ENCODE data around the gene CCDC187.

Gene CCDC187

GRCh38 chr9:136314944-136315343, 11.1 kb upstream of the CCDC187 start:
- H3K27ac ChIP-seq (ENCODE audit: low read depth, low read length) = no peak overlapping the region

GRCh38 chr9:136314056-136314416, 10.1 kb upstream of the CCDC187 start:
- no peaks in the 10 kb centered on the region for H3K27me3 ChIP-seq (ENCODE audit: control insufficient read depth, low read length)
- H4K20me1 ChIP-seq (ENCODE audit: control insufficient read depth, insufficient read depth, low read depth, low read length) = no peaks in the 10 kb centered on the region
- H3K9me2 ChIP-seq (replicated peaks; ENCODE audit: control insufficient read depth, low read length) = no peaks in the 10 kb centered on the region
- H3K4me2 ChIP-seq (ENCODE audit: low read length) = no peak overlapping the region
- no peak overlapping the region for H3K4me3 ChIP-seq (ENCODE audit: low read length)
- TF ChIP-seq EZH2phosphoT487 (IDR thresholded peaks at IDR 0.05; ENCODE audit: borderline replicate concordance, low read length) = no peak
- TF ChIP-seq CTCF (IDR thresholded peaks at IDR 0.05; ENCODE audit: low read depth, low read length, poor library complexity, severe bottlenecking) = no peak
- H3K36me3 ChIP-seq (ENCODE audit: control insufficient read depth, low read length) = no peaks in the 10 kb centered on the region
- peaks cover 20% of the 10 kb centered on the region for H3K9me3 ChIP-seq (ENCODE audit: control insufficient read depth, insufficient read depth, low read length)
- no peaks in the 10 kb centered on the region for H3F3A ChIP-seq (ENCODE audit: control insufficient read depth, insufficient read depth)
- peaks cover 53% of the 10 kb centered on the region for H3K4me1 ChIP-seq (ENCODE audit: control insufficient read depth, low read length)
- H3K79me2 ChIP-seq (ENCODE audit: control insufficient read depth, low read length) = no peaks in the 10 kb centered on the region
- H3K27ac ChIP-seq (ENCODE audit: low read depth, low read length) = no peak overlapping the region

More at GRCh38 chr9:136314944-136315343, 11.1 kb upstream of the CCDC187 start:
- Histone ChIP-seq H3K4me3 (ENCODE audit: low read length) (no peak overlapping the region), H3F3A (ENCODE audit: control insufficient read depth, insufficient read depth) (no peaks in the 10 kb centered on the region), H4K20me1 (ENCODE audit: control insufficient read depth, insufficient read depth, low read depth, low read length) (no peaks in the 10 kb centered on the region), H3K4me1 (ENCODE audit: control insufficient read depth, low read length) (peaks cover 52% of the 10 kb centered on the region), H3K9me3 (ENCODE audit: control insufficient read depth, insufficient read depth, low read length) (peaks cover 20% of the 10 kb centered on the region), H3K9me2 (replicated peaks; ENCODE audit: control insufficient read depth, low read length) (no peaks in the 10 kb centered on the region), H3K79me2 (ENCODE audit: control insufficient read depth, low read length) (no peaks in the 10 kb centered on the region), H3K4me2 (ENCODE audit: low read length) (no peak overlapping the region), H3K27me3 (ENCODE audit: control insufficient read depth, low read length) (no peaks in the 10 kb centered on the region), H3K36me3 (ENCODE audit: control insufficient read depth, low read length) (no peaks in the 10 kb centered on the region)
- TF ChIP-seq CTCF (IDR thresholded peaks at IDR 0.05; ENCODE audit: low read depth, low read length, poor library complexity, severe bottlenecking) (no peak), EZH2phosphoT487 (IDR thresholded peaks at IDR 0.05; ENCODE audit: borderline replicate concordance, low read length) (no peak)

- Histone ChIP-seq H3F3A (ENCODE audit: control insufficient read depth, insufficient read depth) (peaks cover 4% of the 10 kb centered on the region; the same call in 1 of the 2 replicates), H3K36me3 (ENCODE audit: control insufficient read depth, low read length) (no peaks in the 10 kb centered on the region), H3K79me2 (ENCODE audit: control insufficient read depth, low read length) (no peaks in the 10 kb centered on the region), H3K27ac (ENCODE audit: low read depth, low read length) (no peak overlapping the region), H3K27me3 (ENCODE audit: control insufficient read depth, low read length) (no peaks in the 10 kb centered on the region), H3K4me2 (ENCODE audit: low read length) (no peak overlapping the region), H3K9me2 (replicated peaks; ENCODE audit: control insufficient read depth, low read length) (no peaks in the 10 kb centered on the region), H3K4me1 (ENCODE audit: control insufficient read depth, low read length) (peaks cover 51% of the 10 kb centered on the region), H3K4me3 (ENCODE audit: low read length) (no peak overlapping the region), H3K9me3 (ENCODE audit: control insufficient read depth, insufficient read depth, low read length) (peaks cover 24% of the 10 kb centered on the region), H4K20me1 (ENCODE audit: control insufficient read depth, insufficient read depth, low read depth, low read length) (no peaks in the 10 kb centered on the region)
- TF ChIP-seq EZH2phosphoT487 (IDR thresholded peaks at IDR 0.05; ENCODE audit: borderline replicate concordance, low read length) (no peak), CTCF (IDR thresholded peaks at IDR 0.05; ENCODE audit: low read depth, low read length, poor library complexity, severe bottlenecking) (peak; percentile 26)
Measured at GRCh38 chr9:136313111-136314055, 9.5 kb upstream of the CCDC187 start.
